Stimulated activated CD8-positive, alpha-beta memory T cell treated with anti-CD3 and anti-CD28 coated beads, Interleukin-12 subunit alpha, Interleukin-12 subunit beta, amount 100 ng/mL, for 24 hours (primary cell): Measurements from ENCODE around the gene TMEM232.
"Not testable (repeated sequence)": the region's sequence is repeated elsewhere in the genome, so short reads cannot be mapped to it uniquely, and the experiment has no call there.

Experiments
- DNase-seq: peaks from one replicate; pipeline ENCODE4 v3.0.0-alpha.2; 2020; ENCODE audit errors: extremely low read depth

TMEM232 gene

GRCh38 chr5:110726249-110727024 is at the start of gene TMEM232:
Gene TMEM232 (minus strand): TSS chr5:110726671. CDS start chr5:110667352, 59,319 bp downstream.
- DNase-seq: peak; percentile 26

- DNase-seq: no peak
Measured at GRCh38 chr5:110770286-110770685, 43.8 kb upstream of the TMEM232 start.

GRCh38 chr5:110769000-110769681 is 42.7 kb upstream of the TMEM232 start:
- DNase-seq: no peak

GRCh38 chr5:110768138-110768860 is 41.8 kb upstream of the TMEM232 start:
- DNase-seq: no peak

GRCh38 chr5:110760158-110760557 is 33.7 kb upstream of the TMEM232 start:
- DNase-seq: no peak

GRCh38 chr5:110757118-110757729 is 30.8 kb upstream of the TMEM232 start:
- DNase-seq: no peak

- DNase-seq: no peak
Measured at GRCh38 chr5:110754181-110754580, 27.7 kb upstream of the TMEM232 start.

GRCh38 chr5:110753600-110753999 is 27.1 kb upstream of the TMEM232 start:
- no peak for DNase-seq

- DNase-seq: no peak
Measured at GRCh38 chr5:110752953-110753352, 26.5 kb upstream of the TMEM232 start.

- no peak for DNase-seq
Measured at GRCh38 chr5:110751902-110752762, 25.7 kb upstream of the TMEM232 start.

GRCh38 chr5:110738812-110739651 is 12.6 kb upstream of the TMEM232 start, which contains the start of gene SLC25A46:
Gene SLC25A46 (plus strand): TSS chr5:110739007. CDS start chr5:110739120, 113 bp downstream.
- DNase-seq: peak; percentile 68

GRCh38 chr5:110738503-110738811 is 12.0 kb upstream of the TMEM232 start:
- no peak for DNase-seq

- DNase-seq: no peak
Measured at GRCh38 chr5:110736753-110737152, 10.3 kb upstream of the TMEM232 start.

- no peak for DNase-seq
Measured at GRCh38 chr5:110735556-110735955, 9.1 kb upstream of the TMEM232 start.

GRCh38 chr5:110734101-110734500 is 7.6 kb upstream of the TMEM232 start:
- no peak for DNase-seq

- not testable (repeated sequence) for DNase-seq
Measured at GRCh38 chr5:110731499-110731898, 5.0 kb upstream of the TMEM232 start.

- DNase-seq: no peak
Measured at GRCh38 chr5:110727025-110727314, 499 bp upstream of the TMEM232 start.

GRCh38 chr5:110718311-110718710 is 8.2 kb downstream of the TMEM232 start:
- no peak for DNase-seq

GRCh38 chr5:110716247-110717245 is 9.9 kb downstream of the TMEM232 start:
- no peak for DNase-seq
